GM21367 (cell line): ENCODE results near the gene CAV1.

Experiments
- ATAC-seq: cut with Tn5 transposase; IDR thresholded peaks from one replicate; pipeline ENCODE4 v1.9.1; 2021; ENCODE audit not compliant: unreplicated experiment

Gene CAV1

GRCh38 chr7:116607299-116607698 is 82.5 kb downstream of the CAV1 start:
- no peak for ATAC-seq

- ATAC-seq, result no peak
These were observed 85.4 kb downstream of the CAV1 start for GRCh38 chr7:116610210-116610609.

GRCh38 chr7:116610721-116611120 is 85.9 kb downstream of the CAV1 start:
- ATAC-seq, result no peak
